ENCODE measurements around the gene MYOD1.

MYOD1 gene

GRCh38 chr11:17719028-17719937 is at the start of gene MYOD1:
MYOD1 (plus strand) TSS chr11:17719571; CDS start chr11:17719783, 212 bp downstream.
- TF ChIP-seq JUND (IDR thresholded peaks at IDR 0.05; ENCODE audit: low read depth) = no peak
- peak in 1 of 2 experiments; percentile 17 for DNase-seq (ENCODE audit: low read depth in 1 of 2, low spot score in 1 of 2)
- in situ Hi-C loops (cut with HindIII; ENCODE audit: low pct_unique_long_range_greater_than_20kb, low sequenced_read_pairs) = no loop called here

- no peak for DNase-seq (ENCODE audit: low read depth in 1 of 2, low spot score in 1 of 2)
- TF ChIP-seq JUND (IDR thresholded peaks at IDR 0.05; ENCODE audit: low read depth) = no peak
- in situ Hi-C loops (cut with HindIII; ENCODE audit: low pct_unique_long_range_greater_than_20kb, low sequenced_read_pairs) = no loop called here
These were observed 46.9 kb upstream of the MYOD1 start for GRCh38 chr11:17672469-17672868.

GRCh38 chr11:17673951-17674350 is 45.4 kb upstream of the MYOD1 start:
- TF ChIP-seq JUND (IDR thresholded peaks at IDR 0.05; ENCODE audit: low read depth) = no peak
- no peak for DNase-seq (ENCODE audit: low read depth in 1 of 2, low spot score in 1 of 2)
- in situ Hi-C loops (cut with HindIII; ENCODE audit: low pct_unique_long_range_greater_than_20kb, low sequenced_read_pairs) = no loop called here

GRCh38 chr11:17682848-17683247 is 36.5 kb upstream of the MYOD1 start:
- no peak for TF ChIP-seq JUND (IDR thresholded peaks at IDR 0.05; ENCODE audit: low read depth)
- in situ Hi-C loops (cut with HindIII; ENCODE audit: low pct_unique_long_range_greater_than_20kb, low sequenced_read_pairs) = no loop called here
- DNase-seq (ENCODE audit: low read depth in 1 of 2, low spot score in 1 of 2) = no peak

GRCh38 chr11:17683377-17684161 is 35.8 kb upstream of the MYOD1 start:
- no peak for TF ChIP-seq JUND (IDR thresholded peaks at IDR 0.05; ENCODE audit: low read depth)
- in situ Hi-C loops (cut with HindIII; ENCODE audit: low pct_unique_long_range_greater_than_20kb, low sequenced_read_pairs) = no loop called here
- DNase-seq (ENCODE audit: low read depth in 1 of 2, low spot score in 1 of 2) = peak in 1 of 2 experiments; percentile 35

- peak in 1 of 2 experiments; percentile 26 for DNase-seq (ENCODE audit: low read depth in 1 of 2, low spot score in 1 of 2)
- in situ Hi-C loops (cut with HindIII; ENCODE audit: low pct_unique_long_range_greater_than_20kb, low sequenced_read_pairs) = no loop called here
- TF ChIP-seq JUND (IDR thresholded peaks at IDR 0.05; ENCODE audit: low read depth) = no peak
These were observed 34.8 kb upstream of the MYOD1 start for GRCh38 chr11:17684550-17684949.

GRCh38 chr11:17686231-17686980 is 33.0 kb upstream of the MYOD1 start:
- in situ Hi-C loops (cut with HindIII; ENCODE audit: low pct_unique_long_range_greater_than_20kb, low sequenced_read_pairs) = no loop called here
- DNase-seq (ENCODE audit: low read depth in 1 of 2, low spot score in 1 of 2) = peak in 1 of 2 experiments; percentile 4

GRCh38 chr11:17687946-17688670 is 31.3 kb upstream of the MYOD1 start:
- in situ Hi-C loops (cut with HindIII; ENCODE audit: low pct_unique_long_range_greater_than_20kb, low sequenced_read_pairs) = no loop called here
- no peak for TF ChIP-seq JUND (IDR thresholded peaks at IDR 0.05; ENCODE audit: low read depth)
- no peak for DNase-seq (ENCODE audit: low read depth in 1 of 2, low spot score in 1 of 2)

More at GRCh38 chr11:17686231-17686980, 33.0 kb upstream of the MYOD1 start:
- no peak for TF ChIP-seq JUND (IDR thresholded peaks at IDR 0.05; ENCODE audit: low read depth)

- in situ Hi-C loops (cut with HindIII; ENCODE audit: low pct_unique_long_range_greater_than_20kb, low sequenced_read_pairs) = no loop called here
- TF ChIP-seq JUND (IDR thresholded peaks at IDR 0.05; ENCODE audit: low read depth) = no peak
- no peak for DNase-seq (ENCODE audit: low read depth in 1 of 2, low spot score in 1 of 2)
These were observed 27.8 kb upstream of the MYOD1 start for GRCh38 chr11:17691550-17691949.

- in situ Hi-C loops (cut with HindIII; ENCODE audit: low pct_unique_long_range_greater_than_20kb, low sequenced_read_pairs) = no loop called here
- TF ChIP-seq JUND (IDR thresholded peaks at IDR 0.05; ENCODE audit: low read depth) = no peak
- DNase-seq (ENCODE audit: low read depth in 1 of 2, low spot score in 1 of 2) = no peak
These were observed 27.4 kb upstream of the MYOD1 start for GRCh38 chr11:17691976-17692375.

GRCh38 chr11:17692931-17693330 is 26.4 kb upstream of the MYOD1 start:
- in situ Hi-C loops (cut with HindIII; ENCODE audit: low pct_unique_long_range_greater_than_20kb, low sequenced_read_pairs) = no loop called here
- TF ChIP-seq JUND (IDR thresholded peaks at IDR 0.05; ENCODE audit: low read depth) = no peak
- DNase-seq (ENCODE audit: low read depth in 1 of 2, low spot score in 1 of 2) = no peak

GRCh38 chr11:17693531-17693930 is 25.8 kb upstream of the MYOD1 start:
- in situ Hi-C loops (cut with HindIII; ENCODE audit: low pct_unique_long_range_greater_than_20kb, low sequenced_read_pairs) = no loop called here
- DNase-seq (ENCODE audit: low read depth in 1 of 2, low spot score in 1 of 2) = no peak
- no peak for TF ChIP-seq JUND (IDR thresholded peaks at IDR 0.05; ENCODE audit: low read depth)

Measured in T47D (cell line).